HG03342 (cell line): ENCODE results near the gene NDST1.

ENCODE experiments used
- ATAC-seq: cut with Tn5 transposase; IDR thresholded peaks from one replicate; pipeline ENCODE4 v1.9.1; 2021; ENCODE audit warnings: mild to moderate bottlenecking, moderate library complexity; ENCODE audit not compliant: unreplicated experiment

Gene NDST1

GRCh38 chr5:150561571-150562275 lies 53.8 kb downstream of the NDST1 start:
- no peak for ATAC-seq

DNA sequence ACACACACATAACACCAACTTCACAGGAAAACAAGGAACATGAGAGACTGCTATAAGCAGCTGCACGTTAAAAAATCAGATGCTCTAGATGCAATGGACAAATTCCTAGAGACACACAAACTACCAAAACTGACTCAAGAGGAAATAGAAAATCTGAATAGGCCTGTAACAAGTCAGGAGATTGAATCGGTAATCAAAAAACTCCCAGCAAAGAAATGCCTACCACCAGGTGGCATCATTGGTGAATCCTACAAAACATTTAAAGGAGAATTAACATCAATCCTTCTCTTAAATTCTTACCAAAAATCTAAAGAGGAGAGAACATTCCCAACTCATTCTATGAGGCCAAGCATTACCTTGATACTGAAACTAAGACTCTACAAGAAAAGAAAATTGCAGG lies 54.9 kb downstream of the NDST1 start:
- ATAC-seq, result no peak

GRCh38 chr5:150565868-150566267 lies 57.9 kb downstream of the NDST1 start:
- no peak for ATAC-seq

- no peak for ATAC-seq
Measured at GRCh38 chr5:150567031-150567717, 59.2 kb downstream of the NDST1 start.

- no peak for ATAC-seq
Measured at GRCh38 chr5:150568663-150569062, 60.7 kb downstream of the NDST1 start.

DNA sequence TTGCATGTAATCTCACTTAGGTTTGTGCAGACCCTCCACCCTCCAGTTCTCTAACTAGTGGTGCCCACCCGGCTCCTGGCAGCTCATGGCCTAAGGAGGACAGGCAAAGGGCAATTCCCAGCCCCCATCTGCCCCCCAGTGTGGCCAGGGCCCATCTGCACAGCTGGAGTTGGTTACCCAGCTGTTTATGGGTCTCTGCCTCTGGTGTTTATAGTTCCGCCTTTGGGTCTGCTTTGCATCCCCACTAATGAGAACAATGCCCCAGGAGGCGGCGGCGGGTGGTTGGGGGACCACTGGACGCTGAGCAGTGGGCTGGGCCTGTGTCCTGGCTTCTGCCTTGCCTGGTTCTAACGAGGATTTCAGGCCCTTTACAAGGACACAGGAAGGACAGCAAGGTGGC lies 62.4 kb downstream of the NDST1 start:
- no peak for ATAC-seq

DNA sequence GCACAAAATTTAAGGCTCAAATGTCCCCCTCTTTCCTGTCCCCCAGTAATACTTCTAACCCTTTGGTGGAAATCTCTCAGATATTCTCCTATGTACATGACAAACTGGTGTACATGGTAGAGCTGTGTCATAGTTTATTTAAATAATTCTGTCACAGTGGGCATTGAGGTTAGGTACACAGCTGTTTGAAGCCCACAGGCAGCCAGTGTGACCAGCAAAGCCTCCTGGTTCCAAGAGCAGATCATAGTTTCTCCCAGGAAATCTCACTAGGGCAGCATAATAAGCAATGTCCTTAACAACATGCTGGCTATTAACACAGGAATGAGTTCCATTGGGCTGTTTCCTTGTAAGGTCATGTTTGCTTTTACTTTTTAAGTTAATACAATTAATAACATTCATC lies 63.9 kb downstream of the NDST1 start:
- ATAC-seq, result no peak

- no peak for ATAC-seq
Measured at GRCh38 chr5:150573216-150573615, 65.3 kb downstream of the NDST1 start.

GRCh38 chr5:150573867-150574817 lies 66.2 kb downstream of the NDST1 start:
- ATAC-seq, result no peak

DNA sequence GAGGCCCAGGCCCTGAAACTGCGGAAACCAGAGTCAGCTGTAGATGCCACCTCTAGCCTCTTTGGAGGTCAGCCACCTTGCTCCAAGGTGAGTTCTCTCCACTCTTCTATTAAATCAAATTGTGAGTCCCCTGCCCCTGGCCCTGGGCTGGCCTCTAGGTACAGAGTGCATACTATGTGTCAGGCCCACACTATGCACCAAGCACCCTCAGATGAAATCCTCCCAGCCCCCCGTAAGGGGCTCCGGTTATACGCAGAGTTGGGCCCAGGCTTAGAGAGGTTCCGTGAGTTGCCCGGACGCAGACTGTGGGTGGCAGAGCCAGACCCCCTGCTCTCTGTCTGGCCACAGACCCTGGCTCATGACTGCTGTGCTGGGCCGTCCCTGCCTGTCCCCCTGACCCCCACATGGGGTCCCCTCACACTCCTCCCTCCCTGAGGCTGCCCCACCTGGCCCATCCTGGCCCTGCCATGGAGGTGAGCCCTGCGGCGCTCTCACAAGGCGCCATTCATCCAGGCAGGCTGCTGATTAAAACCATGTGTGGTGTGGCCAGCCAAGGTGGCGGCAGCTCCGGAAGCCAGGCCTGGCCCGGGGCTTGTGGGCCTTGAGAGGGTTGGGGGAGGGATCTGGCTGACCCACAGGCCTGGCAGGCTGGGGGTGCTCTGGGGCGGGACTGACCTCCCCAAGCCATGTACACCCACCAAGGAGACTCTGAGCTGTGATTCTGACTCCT lies 67.1 kb downstream of the NDST1 start:
- ATAC-seq, result no peak

- ATAC-seq, result no peak
Measured at GRCh38 chr5:150575745-150576448, 68.0 kb downstream of the NDST1 start.

- ATAC-seq, result no peak
Measured at GRCh38 chr5:150576449-150576949, 68.6 kb downstream of the NDST1 start.

- no peak for ATAC-seq
Measured at GRCh38 chr5:150577378-150578139, 69.6 kb downstream of the NDST1 start.

GRCh38 chr5:150578781-150579461 lies 71.0 kb downstream of the NDST1 start:
- no peak for ATAC-seq

DNA sequence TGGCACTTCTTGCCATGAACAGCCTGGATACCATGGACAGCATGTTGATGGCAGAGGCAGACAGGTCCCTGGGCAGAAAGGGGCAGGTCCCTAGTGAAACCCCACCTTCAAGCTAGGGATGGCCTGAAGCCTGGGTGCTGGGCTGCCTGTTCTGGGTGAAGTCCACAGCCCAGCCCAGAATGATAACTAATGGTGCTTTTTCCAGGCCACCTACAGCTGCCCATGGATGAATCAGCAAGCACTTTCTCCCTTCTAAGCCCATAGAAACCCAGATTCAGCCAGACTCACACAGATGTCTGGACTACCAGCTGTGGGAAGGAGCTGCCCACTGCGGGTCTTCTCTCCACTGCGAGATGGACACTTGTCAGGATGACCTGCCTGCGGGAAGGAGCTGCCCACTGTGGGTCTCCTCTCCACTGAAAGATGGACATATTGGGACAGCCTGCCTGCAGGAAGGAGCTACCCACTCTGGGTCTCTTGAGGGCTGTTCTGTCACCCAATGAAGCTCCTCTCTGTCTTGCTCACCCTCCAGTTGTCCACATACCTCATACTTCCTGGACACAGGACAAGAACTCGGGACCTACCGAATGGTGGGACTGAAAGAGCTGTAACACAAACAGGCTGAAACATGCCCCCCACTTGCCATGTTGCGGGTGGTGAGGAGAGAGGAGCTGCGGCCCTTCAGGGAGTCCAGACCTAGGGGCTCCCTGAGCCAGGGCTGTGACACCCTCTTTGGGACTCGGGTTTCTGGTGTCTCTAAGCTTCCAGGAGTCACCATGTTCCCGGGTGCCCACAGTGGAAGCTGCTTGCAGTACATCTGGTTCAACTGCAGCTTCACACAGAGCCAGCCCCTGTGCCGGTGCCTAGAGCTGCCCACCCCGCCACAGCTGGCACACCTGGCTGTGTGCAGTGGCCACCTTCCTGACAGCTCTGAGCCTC lies 71.8 kb downstream of the NDST1 start:
- ATAC-seq, result no peak

DNA sequence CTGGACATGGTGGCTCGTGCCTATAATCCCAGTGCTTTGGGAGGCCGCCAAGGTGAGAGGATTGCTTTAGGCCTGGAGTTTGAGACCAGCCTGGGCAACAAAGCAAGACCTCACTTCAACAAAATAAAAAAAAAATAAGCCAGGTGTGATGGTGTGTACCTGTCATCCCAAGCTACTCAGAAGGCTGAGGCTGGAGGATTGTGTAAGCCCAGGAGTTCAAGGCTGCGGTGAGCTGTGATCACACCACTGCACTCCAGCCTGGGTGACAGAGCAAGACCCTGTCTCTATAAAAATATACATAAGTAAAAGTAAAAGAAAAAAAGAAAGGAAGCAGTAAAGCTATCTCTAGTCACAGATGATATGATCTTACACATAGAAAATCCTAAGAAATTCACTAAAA lies 73.0 kb downstream of the NDST1 start:
- no peak for ATAC-seq

DNA sequence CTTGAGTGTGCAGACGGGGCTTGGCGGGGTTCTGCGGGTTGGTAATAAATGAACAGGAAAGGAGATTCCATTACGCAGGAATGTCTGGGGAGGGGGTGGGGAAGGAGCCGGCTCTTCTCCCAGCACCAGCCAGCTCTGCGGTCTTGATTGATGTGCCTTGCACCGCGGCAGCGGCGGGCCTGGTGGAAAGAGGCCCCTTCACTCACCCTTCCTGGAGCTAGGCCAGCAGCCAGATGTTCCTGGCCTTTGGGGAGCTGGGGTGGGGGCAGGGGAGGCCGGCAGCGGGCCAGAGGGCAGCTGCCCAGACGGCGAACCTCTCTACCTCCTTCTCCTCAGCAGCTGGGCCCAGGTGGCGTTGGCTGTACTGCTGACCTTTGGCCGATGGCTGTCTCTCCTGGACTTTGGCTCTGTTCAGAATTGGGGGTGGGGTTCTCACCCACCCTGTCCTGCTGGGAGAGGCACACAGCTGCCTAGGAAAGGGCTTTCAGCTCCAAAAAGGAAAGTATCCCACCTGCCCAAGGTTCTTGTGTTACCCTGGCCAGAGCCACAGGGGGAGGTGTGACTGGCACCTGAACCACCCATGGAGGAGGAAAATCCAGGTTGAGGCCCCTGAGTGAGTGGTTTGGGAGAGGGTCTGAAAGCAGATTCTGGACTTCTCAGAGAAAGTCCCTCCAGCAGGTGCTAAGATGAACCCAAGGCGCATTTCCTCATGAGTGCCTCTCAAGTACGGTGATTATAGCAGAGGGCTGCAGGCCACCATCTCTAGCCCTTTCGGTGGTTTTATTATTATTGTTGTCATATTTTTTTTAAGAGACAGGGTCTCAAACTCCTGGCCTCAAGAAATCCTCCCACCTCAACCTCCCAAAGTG lies 74.5 kb downstream of the NDST1 start:
- no peak for ATAC-seq
